K562 (cell line): ENCODE measurements around the gene STAB2. TPM values are rescaled to one million over a fixed set of nuclear protein-coding genes. Genes with fewer than 3 reads are reported as not detected.

Source experiments
- ATAC-seq: fragments of 200-7000 bp; cut with Tn5 transposase; 3 replicates; pipeline ENCODE4 v1.9.1; 2020; ENCODE audit warnings: moderate library complexity
- BruUV-seq: library from RNA; stranded (reverse); fragments of 400-500 nt; replicated peaks from 2 replicates; lab custom pipeline; 2021; lab: Mats Ljungman, UMichigan
- CTCF ChIA-PET: fragments of 300-600 bp; formaldehyde crosslinking; extraction: SDS; loops from one replicate; lab custom pipeline; 2021; ENCODE audit warnings: low intra/inter-chr PET ratio; lab: Yijun Ruan, JAX
- POLR2A ChIA-PET: fragments of 300-600, 350-650 bp; sonication (Branson Sonifier 250); formaldehyde crosslinking; extraction: SDS; loops from one replicate; lab custom pipeline; 2021; ENCODE audit warnings: antibody characterized with exemption, inconsistent platforms; lab: Yijun Ruan, JAX
- DNase-seq, 4 experiments: peaks; one replicate each; pipeline versions ENCODE4 v3.0.0 to v3.0.0-alpha.2; 2011 to 2018; ENCODE audit warnings: low spot score in 3 of 4, mixed read lengths in 3 of 4; ENCODE audit errors: extremely low read depth in 1 of 4
- FAIRE-seq: peaks from 2 replicates; lab custom pipeline; 2011; peaks lifted over from hg19 to GRCh38; lab: Jason Lieb, UNC
- H2AFZ ChIP-seq: 2 replicates; pipeline ENCODE4 v1.6.0; 2011; ENCODE audit warnings: low read depth, low read length, control low read depth, inconsistent platforms
- H3K27ac ChIP-seq: fragments of 200-600 bp; 3 replicates; pipeline ENCODE4 v1.8.0; 2011; ENCODE audit warnings: low read depth, mild to moderate bottlenecking, control low read depth, inconsistent platforms, low read length, moderate library complexity, mixed read lengths; ENCODE audit errors: extremely low read depth
- H3K27me3 ChIP-seq, 2 experiments: fragments of 300-600 bp in 1 of 2; 2 replicates in 1 of 2; 3 replicates in 1 of 2; pipeline versions ENCODE4 v1.6.0 to v1.8.0; 2011; ENCODE audit warnings: inconsistent platforms in 2 of 2, low read length in 2 of 2, mild to moderate bottlenecking in 1 of 2, mixed read lengths in 1 of 2, moderate library complexity in 1 of 2; ENCODE audit not compliant: control insufficient read depth in 2 of 2, insufficient read depth in 2 of 2
- H3K36me3 ChIP-seq: fragments of 300-600 bp; 3 replicates; pipeline ENCODE4 v1.8.0; 2011; ENCODE audit warnings: mild to moderate bottlenecking, low read length, inconsistent platforms; ENCODE audit not compliant: control insufficient read depth, insufficient read depth
- H3K4me1 ChIP-seq, 2 experiments: fragments of 200-600 bp in 1 of 2; replicated peaks in 1 of 2; 2 replicates in 1 of 2; 3 replicates in 1 of 2; pipeline versions ENCODE4 v1.5.1 to v1.8.0; 2011; ENCODE audit warnings: inconsistent platforms in 2 of 2, low read length in 2 of 2, mild to moderate bottlenecking in 1 of 2, mixed read lengths in 1 of 2, moderate library complexity in 1 of 2; ENCODE audit not compliant: control insufficient read depth in 2 of 2, insufficient read depth in 2 of 2
- H3K4me2 ChIP-seq: 2 replicates; pipeline ENCODE4 v1.6.1; 2011; ENCODE audit warnings: low read length, control low read depth, inconsistent platforms, mixed read lengths; ENCODE audit not compliant: insufficient read depth
- H3K4me3 ChIP-seq: fragments of 200-600 bp; sonication (generic), shearing (Covaris generic); 2 replicates; pipeline ENCODE4 v1.5.1; 2016; ENCODE audit warnings: control low read depth, inconsistent platforms
- H3K79me2 ChIP-seq: fragments of 200-600 bp; 3 replicates; pipeline ENCODE4 v1.8.0; 2011; ENCODE audit warnings: low read length, inconsistent platforms; ENCODE audit not compliant: control insufficient read depth, insufficient read depth
- H3K9ac ChIP-seq, 2 experiments: 2 replicates each; pipeline versions ENCODE4 v1.6.0 to v1.6.1; 2011; ENCODE audit warnings: low read depth in 2 of 2, low read length in 2 of 2, control low read depth in 1 of 2, inconsistent platforms in 1 of 2, mild to moderate bottlenecking in 1 of 2, mixed read lengths in 1 of 2; ENCODE audit not compliant: insufficient read depth in 1 of 2
- H3K9me1 ChIP-seq: one replicate; pipeline ENCODE4 v1.6.0; 2011; ENCODE audit warnings: inconsistent platforms, mild to moderate bottlenecking, low read length, moderate library complexity; ENCODE audit not compliant: control insufficient read depth, insufficient read depth
- H3K9me3 ChIP-seq: replicated peaks from 2 replicates; pipeline ENCODE4 v1.5.1; 2011; ENCODE audit warnings: low read depth, low read length, inconsistent platforms; ENCODE audit not compliant: control insufficient read depth, insufficient read depth
- H4K20me1 ChIP-seq: replicated peaks from 2 replicates; pipeline ENCODE4 v1.6.1; 2011; ENCODE audit warnings: low read length, inconsistent platforms, mixed read lengths; ENCODE audit not compliant: control insufficient read depth, insufficient read depth
- BACH1 ChIP-seq: fragments of 200-800 bp; sonication (Bioruptor generic); IDR thresholded peaks from 2 replicates; pipeline ENCODE4 v1.6.1; 2016; ENCODE audit warnings: missing genetic modification characterization, missing compliant biosample characterization
- FOXP1 ChIP-seq: sonication (generic); formaldehyde crosslinking; IDR thresholded peaks from 2 replicates; pipeline ENCODE4 v1.8.0; 2022; ENCODE audit warnings: mild to moderate bottlenecking, missing genetic modification reagents
- HDAC8 ChIP-seq: fragments of 450-650 bp; IDR thresholded peaks from 2 replicates; pipeline ENCODE4 v1.6.1; 2016; ENCODE audit warnings: mild to moderate bottlenecking, missing genetic modification characterization, moderate library complexity, missing compliant biosample characterization
- HNRNPLL ChIP-seq: fragments of 200-400 bp; formaldehyde crosslinking; IDR thresholded peaks from 2 replicates; pipeline ENCODE4 v1.6.1; 2017; ENCODE audit warnings: low read length, low read depth, mild to moderate bottlenecking; ENCODE audit not compliant: poor library complexity, severe bottlenecking
- KAT8 ChIP-seq: fragments of 450-650 bp; IDR thresholded peaks from 2 replicates; pipeline ENCODE4 v1.6.1; 2016; ENCODE audit warnings: low read depth, mild to moderate bottlenecking
- KDM5B ChIP-seq: fragments of 200-600 bp; sonication (generic); IDR thresholded peaks from 2 replicates; pipeline ENCODE4 v1.6.1; 2012; ENCODE audit warnings: low read depth, mild to moderate bottlenecking, moderate library complexity, low read length, control low read depth, inconsistent platforms; ENCODE audit not compliant: insufficient replicate concordance
- NR3C1 ChIP-seq: sonication (generic); formaldehyde crosslinking; IDR thresholded peaks from 2 replicates; pipeline ENCODE4 v1.8.1; 2022; ENCODE audit warnings: missing genetic modification reagents
- SNRNP70 ChIP-seq: fragments of 200-400 bp; formaldehyde crosslinking; optimal IDR thresholded peaks from 2 replicates; pipeline ENCODE3; 2017; ENCODE audit warnings: low read depth, low read length
- TARDBP ChIP-seq: fragments of 450-650 bp; IDR thresholded peaks from 2 replicates; pipeline ENCODE4 v1.6.1; 2016
- WGBS: fragments of 100-300 bp; shearing (Covaris generic); methylation state at CpG from one replicate; pipeline ENCODE4 v1.1.6; 2016; ENCODE audit warnings: low coverage, mixed read lengths; ENCODE audit not compliant: insufficient coverage; ENCODE audit errors: missing lambda C conversion rate; 5-methylcytosine and 5-hydroxymethylcytosine counted together
- in situ Hi-C: fragments of 300-500 bp; cut with MboI; formaldehyde crosslinking; loops from 4 replicates; pipeline ENCODE4 v1.15.0; 2018; ENCODE audit warnings: inconsistent platforms, mixed read lengths
- intact Hi-C: fragments of 100-400 bp; cut with micrococcal nuclease; formaldehyde crosslinking; loops from 2 replicates; pipeline ENCODE4 v1.14.2; 2022
- polyA plus RNA-seq, 8 experiments: library from polyadenylated mRNA; depleted of rRNA in 4 of 8; stranded (reverse) in 5 of 8; unstranded in 3 of 8; fragments of >200 nt; fragmentation: Nextera tagmentation in 2 of 8; fragmentation: Illumina TruSeq in 1 of 8; extraction: Ambion mirVana in 2 of 8; extraction: Trizol in 1 of 8; gene quantifications; 2 replicates each; pipeline versions ENCODE4 v1.2.1 to v1.2.3, GENCODE V29; 2011 to 2014; ENCODE audit warnings: inconsistent platforms in 1 of 8, missing spikeins in 1 of 8
- total RNA-seq, 7 experiments: library from RNA; depleted of rRNA in 6 of 7; stranded (reverse); fragments of >200 nt in 6 of 7; fragmentation: Illumina TruSeq in 2 of 7; extraction: Trizol in 2 of 7; gene quantifications; 2 replicates each; pipeline versions ENCODE4 v1.2.1 to v1.2.3, GENCODE V29; 2011 to 2021; ENCODE audit warnings: low replicate concordance in 1 of 7
- TF ChIP-seq, protein P1 (sequence below): fragments of 450-650 bp; IDR thresholded peaks from 2 replicates; pipeline ENCODE4 v1.7.1; 2018; ENCODE audit warnings: mild to moderate bottlenecking, low read depth; ENCODE audit not compliant: partially characterized antibody
- TF ChIP-seq, protein P2 (sequence below): conservative IDR thresholded peaks from 2 replicates; pipeline ENCODE4 v1.6.1; 2011; ENCODE audit warnings: low read depth, mild to moderate bottlenecking, low read length; ENCODE audit not compliant: control insufficient read depth
- TF ChIP-seq, protein P3 (sequence below): fragments of 450-650 bp; formaldehyde crosslinking; IDR thresholded peaks from 2 replicates; pipeline ENCODE4 v1.4.0; 2020; ENCODE audit warnings: mild to moderate bottlenecking, moderate library complexity
- TF ChIP-seq, protein P4 (sequence below): fragments of 450-650 bp; IDR thresholded peaks from one replicate; pipeline ENCODE4 v1.6.1; 2018; ENCODE audit warnings: mild to moderate bottlenecking, moderate library complexity; ENCODE audit not compliant: partially characterized antibody
- TF ChIP-seq, protein P5 (sequence below): fragments of 250-450 bp; sonication (Bioruptor Pico); IDR thresholded peaks from 2 replicates; pipeline ENCODE4 v1.8.0; 2022; ENCODE audit warnings: inconsistent platforms, mild to moderate bottlenecking, moderate library complexity, borderline replicate concordance

STAB2 gene
- total and polyA plus RNA-seq, 9 of the 15 experiments (the other 6 are each of a cell fraction or from before 2014, with no cell fraction given) = 0.10 TPM; not detected in 8

DNA sequence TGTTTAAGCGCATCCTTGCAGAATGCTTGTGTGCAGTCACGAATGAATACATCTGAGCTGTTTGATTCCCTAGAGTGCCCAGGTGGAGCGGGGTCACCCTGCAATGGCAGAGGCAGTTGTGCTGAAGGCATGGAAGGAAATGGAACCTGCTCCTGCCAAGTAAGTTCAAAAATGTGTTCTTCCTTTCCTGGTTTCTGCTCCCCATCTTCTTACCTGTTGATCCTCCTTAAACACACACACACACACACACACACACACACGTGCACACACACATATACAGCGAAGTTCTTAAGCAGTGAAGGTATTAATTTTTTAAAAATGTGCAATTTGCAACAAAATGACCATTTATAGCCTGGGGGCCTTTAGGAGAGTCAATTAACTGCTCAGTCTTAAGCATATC, 33.3 kb downstream of the STAB2 start:
- Histone ChIP-seq H4K20me1 (no peaks in the 10 kb centered on the region; the same call in 1 of the 2 replicates), H3K4me1 (no peaks in the 10 kb centered on the region), H3K9me3 (no peaks in the 10 kb centered on the region), H3K36me3 (no peaks in the 10 kb centered on the region; the same call in 2 of the 3 replicates), H3K27me3 (no peaks in the 10 kb centered on the region), H3K9ac (no peak overlapping the region), H3K4me2 (no peak overlapping the region), H3K4me3 (no peak overlapping the region), H3K9me1 (no peaks in the 10 kb centered on the region), H2AFZ (no peak overlapping the region), H3K79me2 (no peaks in the 10 kb centered on the region), H3K27ac (no peak overlapping the region)
- POLR2A ChIA-PET = interaction anchor here (0.5 kb wide), 1 partner anchor 44 kb away, joined by 3 read pairs; no protein-coding TSS in a partner anchor
- BruUV-seq = no TSS peak
- FAIRE-seq = no peak
- intact Hi-C loops (no loop called here), in situ Hi-C loops (no loop called here)
- WGBS = 2% methylated on average over 5 of the region's 5 CpGs
- no peak for ATAC-seq
- DNase-seq = no peak
- CTCF ChIA-PET = no interaction called here
- TF ChIP-seq KAT8 (no peak), TARDBP (no peak), HDAC8 (tag) (no peak), HNRNPLL (no peak), KDM5B (no peak), BACH1 (no peak), FOXP1 (no peak), SNRNP70 (no peak), NR3C1 (CRISPR knock-in tag) (no peak)
- TF ChIP-seq, protein P1, sequence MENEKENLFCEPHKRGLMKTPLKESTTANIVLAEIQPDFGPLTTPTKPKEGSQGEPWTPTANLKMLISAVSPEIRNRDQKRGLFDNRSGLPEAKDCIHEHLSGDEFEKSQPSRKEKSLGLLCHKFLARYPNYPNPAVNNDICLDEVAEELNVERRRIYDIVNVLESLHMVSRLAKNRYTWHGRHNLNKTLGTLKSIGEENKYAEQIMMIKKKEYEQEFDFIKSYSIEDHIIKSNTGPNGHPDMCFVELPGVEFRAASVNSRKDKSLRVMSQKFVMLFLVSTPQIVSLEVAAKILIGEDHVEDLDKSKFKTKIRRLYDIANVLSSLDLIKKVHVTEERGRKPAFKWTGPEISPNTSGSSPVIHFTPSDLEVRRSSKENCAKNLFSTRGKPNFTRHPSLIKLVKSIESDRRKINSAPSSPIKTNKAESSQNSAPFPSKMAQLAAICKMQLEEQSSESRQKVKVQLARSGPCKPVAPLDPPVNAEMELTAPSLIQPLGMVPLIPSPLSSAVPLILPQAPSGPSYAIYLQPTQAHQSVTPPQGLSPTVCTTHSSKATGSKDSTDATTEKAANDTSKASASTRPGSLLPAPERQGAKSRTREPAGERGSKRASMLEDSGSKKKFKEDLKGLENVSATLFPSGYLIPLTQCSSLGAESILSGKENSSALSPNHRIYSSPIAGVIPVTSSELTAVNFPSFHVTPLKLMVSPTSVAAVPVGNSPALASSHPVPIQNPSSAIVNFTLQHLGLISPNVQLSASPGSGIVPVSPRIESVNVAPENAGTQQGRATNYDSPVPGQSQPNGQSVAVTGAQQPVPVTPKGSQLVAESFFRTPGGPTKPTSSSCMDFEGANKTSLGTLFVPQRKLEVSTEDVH = no peak
- TF ChIP-seq, protein P2, sequence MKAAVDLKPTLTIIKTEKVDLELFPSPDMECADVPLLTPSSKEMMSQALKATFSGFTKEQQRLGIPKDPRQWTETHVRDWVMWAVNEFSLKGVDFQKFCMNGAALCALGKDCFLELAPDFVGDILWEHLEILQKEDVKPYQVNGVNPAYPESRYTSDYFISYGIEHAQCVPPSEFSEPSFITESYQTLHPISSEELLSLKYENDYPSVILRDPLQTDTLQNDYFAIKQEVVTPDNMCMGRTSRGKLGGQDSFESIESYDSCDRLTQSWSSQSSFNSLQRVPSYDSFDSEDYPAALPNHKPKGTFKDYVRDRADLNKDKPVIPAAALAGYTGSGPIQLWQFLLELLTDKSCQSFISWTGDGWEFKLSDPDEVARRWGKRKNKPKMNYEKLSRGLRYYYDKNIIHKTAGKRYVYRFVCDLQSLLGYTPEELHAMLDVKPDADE = no peak
- TF ChIP-seq, protein P3, sequence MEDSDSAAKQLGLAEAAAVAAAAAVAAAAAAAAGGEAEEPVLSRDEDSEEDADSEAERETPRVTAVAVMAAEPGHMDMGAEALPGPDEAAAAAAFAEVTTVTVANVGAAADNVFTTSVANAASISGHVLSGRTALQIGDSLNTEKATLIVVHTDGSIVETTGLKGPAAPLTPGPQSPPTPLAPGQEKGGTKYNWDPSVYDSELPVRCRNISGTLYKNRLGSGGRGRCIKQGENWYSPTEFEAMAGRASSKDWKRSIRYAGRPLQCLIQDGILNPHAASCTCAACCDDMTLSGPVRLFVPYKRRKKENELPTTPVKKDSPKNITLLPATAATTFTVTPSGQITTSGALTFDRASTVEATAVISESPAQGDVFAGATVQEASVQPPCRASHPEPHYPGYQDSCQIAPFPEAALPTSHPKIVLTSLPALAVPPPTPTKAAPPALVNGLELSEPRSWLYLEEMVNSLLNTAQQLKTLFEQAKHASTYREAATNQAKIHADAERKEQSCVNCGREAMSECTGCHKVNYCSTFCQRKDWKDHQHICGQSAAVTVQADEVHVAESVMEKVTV = no peak
- TF ChIP-seq, protein P4, sequence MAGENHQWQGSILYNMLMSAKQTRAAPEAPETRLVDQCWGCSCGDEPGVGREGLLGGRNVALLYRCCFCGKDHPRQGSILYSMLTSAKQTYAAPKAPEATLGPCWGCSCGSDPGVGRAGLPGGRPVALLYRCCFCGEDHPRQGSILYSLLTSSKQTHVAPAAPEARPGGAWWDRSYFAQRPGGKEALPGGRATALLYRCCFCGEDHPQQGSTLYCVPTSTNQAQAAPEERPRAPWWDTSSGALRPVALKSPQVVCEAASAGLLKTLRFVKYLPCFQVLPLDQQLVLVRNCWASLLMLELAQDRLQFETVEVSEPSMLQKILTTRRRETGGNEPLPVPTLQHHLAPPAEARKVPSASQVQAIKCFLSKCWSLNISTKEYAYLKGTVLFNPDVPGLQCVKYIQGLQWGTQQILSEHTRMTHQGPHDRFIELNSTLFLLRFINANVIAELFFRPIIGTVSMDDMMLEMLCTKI = no peak
- TF ChIP-seq, protein P5, sequence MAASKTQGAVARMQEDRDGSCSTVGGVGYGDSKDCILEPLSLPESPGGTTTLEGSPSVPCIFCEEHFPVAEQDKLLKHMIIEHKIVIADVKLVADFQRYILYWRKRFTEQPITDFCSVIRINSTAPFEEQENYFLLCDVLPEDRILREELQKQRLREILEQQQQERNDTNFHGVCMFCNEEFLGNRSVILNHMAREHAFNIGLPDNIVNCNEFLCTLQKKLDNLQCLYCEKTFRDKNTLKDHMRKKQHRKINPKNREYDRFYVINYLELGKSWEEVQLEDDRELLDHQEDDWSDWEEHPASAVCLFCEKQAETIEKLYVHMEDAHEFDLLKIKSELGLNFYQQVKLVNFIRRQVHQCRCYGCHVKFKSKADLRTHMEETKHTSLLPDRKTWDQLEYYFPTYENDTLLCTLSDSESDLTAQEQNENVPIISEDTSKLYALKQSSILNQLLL (CRISPR knock-in tag) = no peak
